A673 (cell line): ENCODE measurements around the gene ATP5F1D. TPM values are rescaled to one million over a fixed set of nuclear protein-coding genes. Genes with fewer than 3 reads are reported as not detected.

ENCODE experiments used
- BruUV-seq: library from RNA; stranded (reverse); fragments of 400-500 nt; replicated peaks from 2 replicates; lab custom pipeline; 2021; lab: Mats Ljungman, UMichigan
- CTCF ChIA-PET: fragments of 300-600 bp; sonication (Branson Sonifier 250); formaldehyde crosslinking; loops from one replicate; lab custom pipeline; 2022; ENCODE audit warnings: antibody characterized with exemption; lab: Charles Lee
- POLR2A ChIA-PET: fragments of 300-600 bp; sonication (Branson Sonifier 250); formaldehyde crosslinking; loops from one replicate; lab custom pipeline; 2022; ENCODE audit warnings: antibody characterized with exemption; ENCODE audit not compliant: low non-redundant PET; lab: Charles Lee
- DNase-seq: peaks from one replicate; pipeline ENCODE4 v3.0.0-alpha.2; 2015; ENCODE audit warnings: low spot score
- H3K27ac ChIP-seq: fragments of 200-600 bp; sonication (generic); 2 replicates; pipeline ENCODE4 v1.5.1; 2016; ENCODE audit warnings: mixed run types, low read depth, mild to moderate bottlenecking, mixed read lengths, antibody characterized with exemption, low read length; ENCODE audit not compliant: poor library complexity, severe bottlenecking
- H3K27me3 ChIP-seq: fragments of 200-600 bp; sonication (generic); replicated peaks from 2 replicates; pipeline ENCODE4 v1.6.1; 2017; ENCODE audit warnings: mixed run types, low read depth, mild to moderate bottlenecking, mixed read lengths, antibody characterized with exemption, low read length; ENCODE audit not compliant: insufficient read depth, poor library complexity
- H3K36me3 ChIP-seq: fragments of 200-600 bp; sonication (generic); 2 replicates; pipeline ENCODE4 v1.6.1; 2016; ENCODE audit warnings: mixed run types, mild to moderate bottlenecking, mixed read lengths, antibody characterized with exemption, low read length; ENCODE audit not compliant: insufficient read depth, poor library complexity, severe bottlenecking
- H3K4me1 ChIP-seq: fragments of 200-600 bp; sonication (generic); 2 replicates; pipeline ENCODE4 v1.6.1; 2017; ENCODE audit warnings: mixed run types, mild to moderate bottlenecking, mixed read lengths, antibody characterized with exemption, low read length; ENCODE audit not compliant: insufficient read depth, poor library complexity, severe bottlenecking
- H3K4me3 ChIP-seq: fragments of 200-600 bp; sonication (generic); 2 replicates; pipeline ENCODE4 v1.5.1; 2016; ENCODE audit warnings: low read depth, mixed run types, mild to moderate bottlenecking, mixed read lengths, low read length; ENCODE audit not compliant: poor library complexity, severe bottlenecking
- H3K9me3 ChIP-seq: fragments of 200-600 bp; sonication (generic); 2 replicates; pipeline ENCODE4 v1.6.1; 2016; ENCODE audit warnings: mixed run types, low read depth, mild to moderate bottlenecking, mixed read lengths, antibody characterized with exemption, low read length; ENCODE audit not compliant: poor library complexity, severe bottlenecking
- CTCF ChIP-seq: fragments of 300-800, 200-600 bp; sonication (generic); conservative IDR thresholded peaks from 2 replicates; pipeline ENCODE4 v1.5.1; 2017; ENCODE audit warnings: low read depth, mild to moderate bottlenecking, antibody characterized with exemption, low read length, moderate library complexity, mixed read lengths
- EZH2 ChIP-seq: fragments of 200-600 bp; sonication (generic); IDR thresholded peaks from 2 replicates; pipeline ENCODE4 v1.6.1; 2017; ENCODE audit warnings: borderline replicate concordance, low read depth, mild to moderate bottlenecking, mixed read lengths, antibody characterized with exemption, low read length; ENCODE audit not compliant: poor library complexity, severe bottlenecking
- intact Hi-C: fragments of 100-400 bp; cut with micrococcal nuclease; formaldehyde crosslinking; loops from one replicate; pipeline ENCODE4 v1.10.0; 2022; ENCODE audit not compliant: unreplicated experiment
- total RNA-seq: library from RNA; stranded (reverse); gene quantifications from 2 replicates; pipeline ENCODE4 v1.2.3, GENCODE V29; 2021

ATP5F1D gene
- total RNA-seq, 1 experiment from 2014 or later: 237 TPM

GRCh38 chr19:1214299-1214861, 27.2 kb upstream of the ATP5F1D start:
- Histone ChIP-seq H3K27me3 (no peaks in the 10 kb centered on the region), H3K36me3 (peaks cover 3% of the 10 kb centered on the region), H3K4me3 (no peak overlapping the region), H3K27ac (peak overlapping the region; percentile 87), H3K4me1 (peaks cover 49% of the 10 kb centered on the region), H3K9me3 (no peaks in the 10 kb centered on the region)
- intact Hi-C loops: loop anchor here (10.0 kb wide), 1 partner anchor 190 kb away; the partner anchor contains the start of genes CNN2, RNU6-2 and TMEM259
- BruUV-seq: no TSS peak
- ChIA-PET CTCF (interaction anchor here (0.6 to 1.4 kb wide), 2 partner anchors 8 to 202 kb away, joined by 3 to 4 read pairs; no protein-coding TSS in a partner anchor), POLR2A (no interaction called here)
- no peak for DNase-seq
- TF ChIP-seq CTCF: no peak
- TF ChIP-seq EZH2: no peak

DNA sequence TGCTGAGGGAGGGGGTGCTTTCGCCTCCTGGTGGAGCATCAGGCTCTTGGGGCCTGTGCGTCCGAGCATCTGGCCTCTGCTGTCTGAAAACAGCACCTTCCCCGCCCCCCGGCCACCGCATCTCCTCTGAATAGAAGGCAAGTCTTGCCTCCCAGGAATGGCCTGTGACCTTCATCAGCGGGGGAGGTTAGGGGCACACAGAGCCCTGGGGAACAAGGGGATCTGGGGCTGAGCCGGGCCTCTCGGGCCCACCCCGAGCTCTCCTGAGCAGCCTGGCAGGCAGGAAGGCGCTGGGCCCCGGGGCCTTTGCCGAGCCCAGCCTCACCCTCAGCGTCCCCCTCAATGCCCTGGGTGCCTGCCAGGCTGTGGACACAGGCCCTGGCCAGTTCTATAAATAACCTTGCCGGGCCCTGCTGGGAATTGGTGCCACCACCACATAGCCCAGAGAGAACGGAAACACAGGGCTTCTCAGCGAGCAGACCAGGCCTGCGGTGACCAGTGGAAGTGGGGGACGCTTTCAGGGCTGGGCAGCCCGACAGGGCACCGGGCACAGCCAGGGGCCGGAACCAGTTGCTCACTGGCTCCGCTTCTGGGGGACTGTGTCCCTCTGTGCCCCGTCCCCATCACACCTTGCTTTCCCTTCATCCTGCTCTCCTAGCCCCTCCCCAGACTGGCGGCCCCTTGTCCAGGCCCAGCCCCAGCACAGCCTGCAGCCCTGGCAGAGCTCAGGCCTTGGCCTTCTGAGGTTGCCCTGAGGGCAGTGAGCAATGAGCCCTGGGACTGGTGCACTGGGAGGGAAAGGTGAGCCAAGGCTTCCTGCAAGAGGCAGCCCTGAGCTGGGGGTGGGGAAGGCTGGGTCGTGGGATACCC, 26.5 kb upstream of the ATP5F1D start:
- no TSS peak for BruUV-seq
- POLR2A ChIA-PET: interaction anchor here (0.6 kb wide), 1 partner anchor 11 kb away, joined by 5 read pairs; no protein-coding TSS in a partner anchor
- Histone ChIP-seq H3K27ac (peak overlapping the region; percentile 87), H3K36me3 (peaks cover 3% of the 10 kb centered on the region), H3K4me1 (peaks cover 43% of the 10 kb centered on the region), H3K4me3 (no peak overlapping the region), H3K27me3 (no peaks in the 10 kb centered on the region), H3K9me3 (no peaks in the 10 kb centered on the region)
- DNase-seq: no peak
- intact Hi-C loops: loop anchor here (10.0 kb wide), 1 partner anchor 190 kb away; the partner anchor contains the start of genes CNN2, RNU6-2 and TMEM259
- CTCF ChIA-PET: no interaction called here
- TF ChIP-seq EZH2 (no peak), CTCF (no peak)

DNA sequence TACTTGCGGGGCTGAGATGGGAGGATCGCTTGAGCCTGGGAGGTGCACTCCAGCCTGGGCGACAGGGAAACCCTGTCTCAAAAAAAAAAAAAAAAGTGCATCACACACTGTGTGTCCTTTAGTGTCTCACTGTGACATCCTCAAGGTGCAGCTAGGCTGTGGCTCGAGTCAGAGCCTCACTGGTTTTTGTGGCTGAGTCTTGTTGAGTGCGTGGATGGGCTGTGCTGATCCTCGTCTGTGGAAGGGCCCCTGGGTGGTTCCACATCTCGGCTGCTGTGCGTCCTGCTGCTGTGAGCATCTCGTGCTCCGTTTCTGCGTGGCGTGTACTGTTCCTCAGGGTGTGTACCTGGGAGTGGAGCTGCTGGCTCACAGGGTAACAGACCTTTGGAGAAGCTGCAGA, 24.8 kb upstream of the ATP5F1D start:
- no peak for TF ChIP-seq CTCF
- no peak for TF ChIP-seq EZH2
- ChIA-PET CTCF (no interaction called here), POLR2A (no interaction called here)
- Histone ChIP-seq H3K4me1 (peaks cover 32% of the 10 kb centered on the region), H3K27me3 (no peaks in the 10 kb centered on the region), H3K36me3 (peaks cover 16% of the 10 kb centered on the region), H3K27ac (peak overlapping the region; percentile 5), H3K9me3 (no peaks in the 10 kb centered on the region), H3K4me3 (no peak overlapping the region)
- BruUV-seq: no TSS peak
- DNase-seq: no peak
- intact Hi-C loops: loop anchor here (10.0 kb wide), 1 partner anchor 192 kb away; the partner anchor contains the start of genes CNN2, RNU6-2 and TMEM259
